NT2/D1 (cell line): ENCODE results near the gene TP53BP2.

Experiments
- SUZ12 ChIP-seq: IDR thresholded peaks from 2 replicates; pipeline ENCODE4 v1.6.1; 2011; ENCODE audit not compliant: insufficient read length, insufficient read depth; ENCODE audit errors: extremely low read depth
- YY1 ChIP-seq: IDR thresholded peaks from 2 replicates; pipeline ENCODE4 v1.6.1; 2011; ENCODE audit not compliant: insufficient read length, insufficient read depth
- ZNF274 ChIP-seq: IDR thresholded peaks from 2 replicates; pipeline ENCODE4 v1.6.1; 2011; ENCODE audit warnings: mild to moderate bottlenecking, low read depth, low read length

DNA sequence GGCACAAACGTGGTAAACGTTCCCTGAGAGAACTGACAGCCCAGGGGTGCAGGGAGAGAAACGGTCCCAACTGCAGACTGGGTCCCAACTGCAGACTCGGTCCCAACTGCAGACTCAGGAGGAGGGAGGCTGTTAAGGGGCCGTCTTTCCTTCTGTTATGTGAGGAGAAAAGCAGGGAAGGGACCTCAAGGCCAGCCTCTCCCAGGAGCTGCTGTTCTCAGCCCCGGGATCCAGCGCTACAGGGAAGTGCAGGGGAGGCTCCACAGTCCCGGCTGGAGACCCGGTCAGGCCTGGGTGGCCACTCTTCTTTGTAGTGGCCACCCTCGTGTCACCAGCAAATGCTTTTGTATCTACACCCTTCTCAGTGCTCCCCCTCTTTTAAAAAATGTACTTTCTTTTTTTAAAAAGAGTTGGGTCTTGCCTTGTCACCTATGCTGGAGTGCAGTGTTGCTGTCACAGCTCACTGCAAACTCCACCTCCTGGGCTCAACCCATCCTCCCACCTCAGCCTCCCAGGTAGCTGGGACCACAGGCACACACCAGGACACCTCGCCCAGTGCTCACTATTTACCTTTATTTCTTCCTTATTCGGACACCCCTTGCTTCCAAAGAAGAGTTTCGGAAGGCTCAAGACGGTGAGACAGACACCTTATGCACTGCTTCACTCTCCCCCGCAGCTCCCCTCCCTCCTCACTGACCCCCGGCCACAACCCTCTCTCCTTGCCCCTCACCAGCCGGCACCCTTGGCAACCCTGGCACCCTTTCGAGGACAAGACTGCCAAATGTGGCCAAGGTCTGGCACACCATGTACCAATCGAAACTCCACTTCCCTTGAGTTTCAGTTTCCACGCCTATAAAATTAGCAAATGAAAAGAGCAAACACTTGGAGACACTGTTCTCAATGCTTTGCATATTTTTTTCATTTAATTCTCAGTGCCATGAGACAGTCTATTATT lies 111.6 kb downstream of the TP53BP2 start:
- TF ChIP-seq YY1: no peak
- no peak for TF ChIP-seq ZNF274
- no peak for TF ChIP-seq SUZ12
